ENCODE results near the gene UBXN10. TPM values are rescaled to one million over a fixed set of nuclear protein-coding genes. Genes with fewer than 3 reads are reported as not detected.

Gene UBXN10
- total and polyA plus RNA-seq, 2 of the 4 experiments (the other 2 are of a cell fraction): not detected

DNA sequence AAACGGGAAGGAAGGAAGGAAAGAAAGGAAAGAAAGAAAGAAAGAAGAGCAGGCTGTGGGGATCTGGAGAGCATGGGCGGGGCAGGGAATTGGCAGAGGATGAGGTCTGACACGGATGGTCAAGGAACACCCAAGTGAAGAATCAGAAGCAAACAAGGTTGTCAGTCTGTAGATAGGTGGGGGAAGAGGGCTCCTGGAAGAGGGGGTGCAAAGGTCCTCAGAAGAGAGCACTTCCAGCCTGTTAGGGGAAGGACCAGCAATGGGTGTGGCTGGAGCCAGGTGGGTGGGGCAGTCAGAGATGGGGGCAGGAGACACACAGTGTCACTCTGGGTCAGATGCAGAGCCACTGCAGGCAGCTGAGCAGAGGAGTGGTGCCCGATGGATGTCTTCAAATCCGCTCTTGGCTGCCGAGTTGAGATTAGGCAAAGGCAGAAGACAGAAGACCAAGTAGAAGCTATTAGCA is 11.5 kb downstream of the UBXN10 start:
- H4K91ac ChIP-seq (ENCODE audit: insufficient read depth, low read depth, low read length): no peak overlapping the region
- no peak overlapping the region for H3K4me2 ChIP-seq (ENCODE audit: low read depth, low read length)
- no peak overlapping the region for H2BK15ac ChIP-seq (ENCODE audit: low read depth, low read length)
- H2BK5ac ChIP-seq (ENCODE audit: low read depth, low read length, poor library complexity, severe bottlenecking): no peak overlapping the region
- no peak overlapping the region for H3K14ac ChIP-seq (replicated peaks; ENCODE audit: low read depth, low read length)
- no peaks in the 10 kb centered on the region for H3K9me1 ChIP-seq (ENCODE audit: insufficient read depth, low read length)
- H2AK5ac ChIP-seq (ENCODE audit: low read depth, low read length): no peak overlapping the region
- H3K23ac ChIP-seq (ENCODE audit: low read depth, low read length): no peak overlapping the region
- ChIA-PET POLR2A (ENCODE audit: unreplicated experiment) (no interaction called here), CTCF (no interaction called here)
- H3K4me3 ChIP-seq (ENCODE audit: insufficient read depth, low read depth, low read length): no peak overlapping the region
- H2AK9ac ChIP-seq (replicated peaks; ENCODE audit: low read depth, low read length, poor library complexity): no peak overlapping the region
- intact Hi-C loops (cut with micrococcal nuclease) (no loop called here), in situ Hi-C loops (cut with MboI; ENCODE audit: low sequenced_read_pairs) (no loop called here), dilution Hi-C loops (cut with HindIII; ENCODE audit: low sequenced_read_pairs, unreplicated experiment) (no loop called here)
- no peak overlapping the region for H3K18ac ChIP-seq (ENCODE audit: low read depth, low read length)
- no peaks in the 10 kb centered on the region for H3K36me3 ChIP-seq (ENCODE audit: control insufficient read depth, insufficient read depth, low read length)
- no peak overlapping the region for H4K8ac ChIP-seq (ENCODE audit: low read depth in 2 of 2, low read length in 2 of 2)
- H3K56ac ChIP-seq (ENCODE audit: extremely low read depth, insufficient read depth, low read length): no peak overlapping the region
- no peak overlapping the region for H4K5ac ChIP-seq (ENCODE audit: low read depth, low read length)
- ATAC-seq (ENCODE audit: low read depth): no peak
- no TSS peak for BruUV-seq (replicated peaks)
- DNase-seq: no peak
- H3K4ac ChIP-seq (ENCODE audit: low read depth, low read length): no peak overlapping the region
- H4K20me1 ChIP-seq (ENCODE audit: insufficient read depth, low read length): no peaks in the 10 kb centered on the region
- WGBS, 2 experiments (ENCODE audit: extremely low coverage in 2 of 2, insufficient read length in 1 of 2): 53% methylated on average over 2 of the region's 6 CpGs; no CpG with 5 or more reads in 1 of the 2 experiments
- no peaks in the 10 kb centered on the region for H3K4me1 ChIP-seq (ENCODE audit: control insufficient read depth, insufficient read depth, low read length)
- TF ChIP-seq, protein P1, sequence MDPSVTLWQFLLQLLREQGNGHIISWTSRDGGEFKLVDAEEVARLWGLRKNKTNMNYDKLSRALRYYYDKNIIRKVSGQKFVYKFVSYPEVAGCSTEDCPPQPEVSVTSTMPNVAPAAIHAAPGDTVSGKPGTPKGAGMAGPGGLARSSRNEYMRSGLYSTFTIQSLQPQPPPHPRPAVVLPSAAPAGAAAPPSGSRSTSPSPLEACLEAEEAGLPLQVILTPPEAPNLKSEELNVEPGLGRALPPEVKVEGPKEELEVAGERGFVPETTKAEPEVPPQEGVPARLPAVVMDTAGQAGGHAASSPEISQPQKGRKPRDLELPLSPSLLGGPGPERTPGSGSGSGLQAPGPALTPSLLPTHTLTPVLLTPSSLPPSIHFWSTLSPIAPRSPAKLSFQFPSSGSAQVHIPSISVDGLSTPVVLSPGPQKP (IDR thresholded peaks at IDR 0.05; ENCODE audit: borderline replicate concordance, low read depth, low read length): no peak
- no peak for TF ChIP-seq CEBPB (IDR thresholded peaks at IDR 0.05; ENCODE audit: low read depth, low read length)
- TF ChIP-seq MXI1 (IDR thresholded peaks at IDR 0.05; ENCODE audit: borderline replicate concordance, low read depth, low read length): no peak
- TF ChIP-seq POLR2A (IDR thresholded peaks at IDR 0.05; ENCODE audit: low read depth, low read length): no peak
- TF ChIP-seq RCOR1 (IDR thresholded peaks at IDR 0.05; ENCODE audit: insufficient replicate concordance, low read length): no peak
- TF ChIP-seq NFE2L2 (IDR thresholded peaks at IDR 0.05; ENCODE audit: low read depth, low read length): no peak
- TF ChIP-seq RAD21 (IDR thresholded peaks at IDR 0.05; ENCODE audit: low read length): no peak
- TF ChIP-seq SMC3 (IDR thresholded peaks at IDR 0.05; ENCODE audit: low read depth, low read length): no peak
- TF ChIP-seq, protein P2, sequence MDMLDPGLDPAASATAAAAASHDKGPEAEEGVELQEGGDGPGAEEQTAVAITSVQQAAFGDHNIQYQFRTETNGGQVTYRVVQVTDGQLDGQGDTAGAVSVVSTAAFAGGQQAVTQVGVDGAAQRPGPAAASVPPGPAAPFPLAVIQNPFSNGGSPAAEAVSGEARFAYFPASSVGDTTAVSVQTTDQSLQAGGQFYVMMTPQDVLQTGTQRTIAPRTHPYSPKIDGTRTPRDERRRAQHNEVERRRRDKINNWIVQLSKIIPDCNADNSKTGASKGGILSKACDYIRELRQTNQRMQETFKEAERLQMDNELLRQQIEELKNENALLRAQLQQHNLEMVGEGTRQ (IDR thresholded peaks at IDR 0.05; ENCODE audit: low read depth, low read length): no peak
- peaks cover 45% of the 10 kb centered on the region for H3K27me3 ChIP-seq (ENCODE audit: control insufficient read depth, insufficient read depth, low read length)
- no peaks in the 10 kb centered on the region for H3K9me3 ChIP-seq (ENCODE audit: control insufficient read depth, insufficient read depth, low read length)
- H2AFZ ChIP-seq (replicated peaks; ENCODE audit: low read length, poor library complexity): peak overlapping the region; percentile 37
- H3K79me1 ChIP-seq (ENCODE audit: low read depth in 1 of 2, low read length in 2 of 2): no peaks in the 10 kb centered on the region
- H2BK120ac ChIP-seq (ENCODE audit: low read depth, low read length): no peak overlapping the region
- no peak overlapping the region for H2BK20ac ChIP-seq (ENCODE audit: low read depth, low read length)
- H3K9ac ChIP-seq (ENCODE audit: low read depth, low read length): no peak overlapping the region
- H3K27ac ChIP-seq (ENCODE audit: insufficient read depth, low read length): no peak overlapping the region

All from IMR-90 (cell line).